ENCODE measurements around the gene ERV3-1. TPM values are rescaled to one million over a fixed set of nuclear protein-coding genes. Genes with fewer than 3 reads are reported as not detected.

The ERV3-1 gene
- total RNA-seq, 1 experiment from 2014 or later = 14.7 TPM

DNA sequence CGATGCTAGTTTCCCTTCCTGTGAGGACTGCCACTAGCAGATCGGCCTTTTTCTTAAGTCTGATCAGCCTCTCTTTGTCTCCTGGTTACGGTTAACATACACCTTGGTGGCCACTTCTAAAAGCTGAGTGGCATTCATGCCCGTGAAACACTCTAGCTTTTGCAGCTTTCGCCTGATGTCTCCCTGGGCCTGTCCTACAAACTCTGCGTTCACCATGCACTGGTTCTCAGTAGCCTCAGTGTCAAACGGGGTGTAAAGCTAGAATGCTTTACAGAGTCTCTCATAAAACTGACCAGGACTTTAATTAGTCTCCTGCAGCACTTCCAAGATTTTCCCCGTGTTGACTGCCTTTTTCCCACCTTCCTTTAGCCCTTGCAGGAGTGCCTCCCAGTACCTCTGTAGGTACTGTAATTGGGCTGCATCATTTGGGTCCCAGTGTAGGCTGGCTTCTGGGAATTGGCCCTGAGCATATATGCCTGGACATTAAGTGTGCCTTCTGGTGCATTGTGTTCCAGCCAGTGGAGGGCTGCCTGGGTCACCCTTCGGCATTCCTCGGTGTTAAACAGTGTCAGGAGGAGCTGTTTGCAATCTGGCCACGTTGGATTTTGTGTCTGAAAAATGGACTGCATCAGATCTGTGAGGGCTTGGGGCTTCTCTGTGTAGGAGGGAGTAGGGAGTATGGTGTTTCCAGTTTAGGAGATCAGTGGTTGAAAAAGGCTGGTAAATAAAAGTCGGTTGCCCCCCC lies 9.2 kb downstream of the ERV3-1 start:
- H3K27ac ChIP-seq (ENCODE audit: low read depth, low read length, poor library complexity, severe bottlenecking) = no peak overlapping the region
- TF ChIP-seq CTCF (conservative IDR thresholded peaks at IDR 0.05; ENCODE audit: low read depth, low read length) (no peak), EZH2 (IDR thresholded peaks at IDR 0.05; ENCODE audit: borderline replicate concordance, low read depth, low read length, poor library complexity, severe bottlenecking) (no peak)
- POLR2A ChIA-PET (ENCODE audit: low non-redundant PET) = no interaction called here
- BruUV-seq (replicated peaks) = no TSS peak
- H3K36me3 ChIP-seq (ENCODE audit: insufficient read depth, low read length, poor library complexity, severe bottlenecking) = peaks cover 24% of the 10 kb centered on the region
- peaks cover 22% of the 10 kb centered on the region for H3K9me3 ChIP-seq (ENCODE audit: low read depth, low read length, poor library complexity, severe bottlenecking)
- intact Hi-C loops (cut with micrococcal nuclease; ENCODE audit: unreplicated experiment) = no loop called here
- DNase-seq (ENCODE audit: low spot score) = no peak
- CTCF ChIA-PET = no interaction called here
- no peak overlapping the region for H3K4me3 ChIP-seq (ENCODE audit: low read depth, low read length, poor library complexity, severe bottlenecking)
- H3K4me1 ChIP-seq (ENCODE audit: insufficient read depth, low read length, poor library complexity, severe bottlenecking) = no peaks in the 10 kb centered on the region
- H3K27me3 ChIP-seq (replicated peaks; ENCODE audit: insufficient read depth, low read depth, low read length, poor library complexity) = no peaks in the 10 kb centered on the region

DNA sequence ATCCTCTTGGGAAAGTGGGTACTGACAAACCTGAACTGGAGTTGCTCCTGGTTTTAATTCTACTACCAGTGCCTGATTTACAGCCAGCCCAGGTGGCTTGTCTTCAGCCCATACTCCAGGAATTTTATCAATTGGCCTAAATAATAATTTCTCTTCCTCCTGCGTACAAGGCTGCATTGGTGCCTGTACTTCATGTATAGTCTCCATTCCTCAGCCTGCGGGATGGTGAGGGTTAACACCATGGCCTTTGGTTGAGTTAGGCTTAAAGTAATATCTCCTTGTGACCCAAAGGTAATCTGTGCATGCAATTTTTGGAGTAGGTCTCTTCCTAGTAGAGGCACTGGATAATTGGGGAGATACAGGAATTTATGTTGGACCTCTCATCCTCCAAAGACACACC lies 10.2 kb downstream of the ERV3-1 start:
- H3K27ac ChIP-seq (ENCODE audit: low read depth, low read length, poor library complexity, severe bottlenecking) = no peak overlapping the region
- TF ChIP-seq EZH2 (IDR thresholded peaks at IDR 0.05; ENCODE audit: borderline replicate concordance, low read depth, low read length, poor library complexity, severe bottlenecking) = no peak
- TF ChIP-seq CTCF (conservative IDR thresholded peaks at IDR 0.05; ENCODE audit: low read depth, low read length) = no peak
- H3K27me3 ChIP-seq (replicated peaks; ENCODE audit: insufficient read depth, low read depth, low read length, poor library complexity) = no peaks in the 10 kb centered on the region
- no peaks in the 10 kb centered on the region for H3K4me1 ChIP-seq (ENCODE audit: insufficient read depth, low read length, poor library complexity, severe bottlenecking)
- POLR2A ChIA-PET (ENCODE audit: low non-redundant PET) = no interaction called here
- intact Hi-C loops (cut with micrococcal nuclease; ENCODE audit: unreplicated experiment) = no loop called here
- H3K4me3 ChIP-seq (ENCODE audit: low read depth, low read length, poor library complexity, severe bottlenecking) = no peak overlapping the region
- no peak for DNase-seq (ENCODE audit: low spot score)
- CTCF ChIA-PET = no interaction called here
- BruUV-seq (replicated peaks) = no TSS peak
- peaks cover 16% of the 10 kb centered on the region for H3K9me3 ChIP-seq (ENCODE audit: low read depth, low read length, poor library complexity, severe bottlenecking)
- peaks cover 15% of the 10 kb centered on the region for H3K36me3 ChIP-seq (ENCODE audit: insufficient read depth, low read length, poor library complexity, severe bottlenecking)

- no TSS peak for BruUV-seq (replicated peaks)
- H3K27ac ChIP-seq (ENCODE audit: low read depth, low read length, poor library complexity, severe bottlenecking) = no peak overlapping the region
- intact Hi-C loops (cut with micrococcal nuclease; ENCODE audit: unreplicated experiment) = no loop called here
- H3K36me3 ChIP-seq (ENCODE audit: insufficient read depth, low read length, poor library complexity, severe bottlenecking) = peaks cover 7% of the 10 kb centered on the region
- H3K4me1 ChIP-seq (ENCODE audit: insufficient read depth, low read length, poor library complexity, severe bottlenecking) = no peaks in the 10 kb centered on the region
- no peak for TF ChIP-seq EZH2 (IDR thresholded peaks at IDR 0.05; ENCODE audit: borderline replicate concordance, low read depth, low read length, poor library complexity, severe bottlenecking)
- no peak for TF ChIP-seq CTCF (conservative IDR thresholded peaks at IDR 0.05; ENCODE audit: low read depth, low read length)
- no peaks in the 10 kb centered on the region for H3K27me3 ChIP-seq (replicated peaks; ENCODE audit: insufficient read depth, low read depth, low read length, poor library complexity)
- no peak for DNase-seq (ENCODE audit: low spot score)
- H3K4me3 ChIP-seq (ENCODE audit: low read depth, low read length, poor library complexity, severe bottlenecking) = no peak overlapping the region
- peaks cover 12% of the 10 kb centered on the region for H3K9me3 ChIP-seq (ENCODE audit: low read depth, low read length, poor library complexity, severe bottlenecking)
- CTCF ChIA-PET = no interaction called here
- POLR2A ChIA-PET (ENCODE audit: low non-redundant PET) = no interaction called here
These were observed 12.6 kb downstream of the ERV3-1 start for GRCh38 chr7:64993901-64994300.
